Stimulated activated CD4-positive, alpha-beta T cell treated with anti-CD3 and anti-CD28 coated beads, Interleukin-4, amount 100 ng/mL, for 48 hours (primary cell): Measurements from ENCODE around the gene FAM13C.
"Not testable (repeated sequence)": the region's sequence is repeated elsewhere in the genome, so short reads cannot be mapped to it uniquely, and the experiment has no call there.

Experiments used
- DNase-seq, 2 donors: peaks; one replicate each; pipeline ENCODE4 v3.0.0-alpha.2; 2020; ENCODE audit warnings: low read depth in 2 of 2

FAM13C gene

GRCh38 chr10:59279476-59279875 is 82.9 kb downstream of the FAM13C start:
- no peak for DNase-seq

- no peak for DNase-seq
Observed at GRCh38 chr10:59276919-59277318, 85.4 kb downstream of the FAM13C start.

GRCh38 chr10:59276133-59276532 is 86.2 kb downstream of the FAM13C start:
- DNase-seq, result no peak

GRCh38 chr10:59273445-59273844 is 88.9 kb downstream of the FAM13C start:
- DNase-seq, result no peak

- DNase-seq, result no peak
Observed at GRCh38 chr10:59272061-59272460, 90.3 kb downstream of the FAM13C start.

- DNase-seq, result no peak
Observed at GRCh38 chr10:59271160-59271559, 91.2 kb downstream of the FAM13C start.

- DNase-seq, result no peak
Observed at GRCh38 chr10:59270492-59270891, 91.9 kb downstream of the FAM13C start.

- no peak for DNase-seq
Observed at GRCh38 chr10:59269651-59270050, 92.7 kb downstream of the FAM13C start.

- DNase-seq, result no peak
Observed at GRCh38 chr10:59268460-59268859, 93.9 kb downstream of the FAM13C start.

GRCh38 chr10:59266321-59266720 is 96.0 kb downstream of the FAM13C start:
- no peak for DNase-seq

GRCh38 chr10:59265141-59265540 is 97.2 kb downstream of the FAM13C start:
- DNase-seq, result no peak

GRCh38 chr10:59258890-59259289 is 103.5 kb downstream of the FAM13C start:
- no peak for DNase-seq

GRCh38 chr10:59257224-59257623 is 105.1 kb downstream of the FAM13C start:
- DNase-seq, result no peak

- no peak for DNase-seq
Observed at GRCh38 chr10:59255463-59255862, 106.9 kb downstream of the FAM13C start.

- DNase-seq, result no peak
Observed at GRCh38 chr10:59252491-59252890, 109.9 kb downstream of the FAM13C start.

- DNase-seq, result no peak
Observed at GRCh38 chr10:59245686-59246085, 116.7 kb downstream of the FAM13C start.

GRCh38 chr10:59244871-59245270 is 117.5 kb downstream of the FAM13C start:
- DNase-seq, result no peak

GRCh38 chr10:59243611-59244195 is 118.6 kb downstream of the FAM13C start:
- DNase-seq, result no peak

- no peak for DNase-seq
Observed at GRCh38 chr10:59242991-59243390, 119.4 kb downstream of the FAM13C start.

- no peak for DNase-seq
Observed at GRCh38 chr10:59242057-59242456, 120.3 kb downstream of the FAM13C start.

GRCh38 chr10:59240582-59241183 is 121.7 kb downstream of the FAM13C start:
- no peak for DNase-seq

GRCh38 chr10:59239108-59239507 is 123.2 kb downstream of the FAM13C start:
- not testable (repeated sequence) for DNase-seq

GRCh38 chr10:59237775-59238174 is 124.6 kb downstream of the FAM13C start:
- no peak for DNase-seq
